Nephron progenitor cell (in vitro differentiated cells): ENCODE data around the gene PHC2.

Experiments used
- DNase-seq: peaks from one replicate; pipeline ENCODE4 v3.0.0; 2021
- H3K27ac Mint-ChIP-seq: 2 replicates; pipeline ENCODE4 v1.8.0; 2021; ENCODE audit warnings: mild to moderate bottlenecking, moderate library complexity, mixed read lengths
- H3K27me3 Mint-ChIP-seq: 2 replicates; pipeline ENCODE4 v1.8.0; 2021; ENCODE audit warnings: mild to moderate bottlenecking, low read depth, mixed read lengths; ENCODE audit not compliant: poor library complexity
- H3K36me3 Mint-ChIP-seq: 2 replicates; pipeline ENCODE4 v1.8.0; 2021; ENCODE audit warnings: low read depth, mixed read lengths
- H3K4me1 Mint-ChIP-seq: 2 replicates; pipeline ENCODE4 v1.8.0; 2021; ENCODE audit warnings: mixed read lengths
- H3K4me3 Mint-ChIP-seq: 2 replicates; pipeline ENCODE4 v1.8.0; 2021; ENCODE audit warnings: mild to moderate bottlenecking, moderate library complexity, mixed read lengths
- H3K9me3 Mint-ChIP-seq: 2 replicates; pipeline ENCODE4 v1.8.0; 2021; ENCODE audit warnings: mild to moderate bottlenecking, moderate library complexity, mixed read lengths
- CTCF ChIP-seq: fragments of 200-600 bp; sonication (generic); IDR thresholded peaks from 2 replicates; pipeline ENCODE4 v1.5.0; 2021; ENCODE audit warnings: antibody characterized with exemption

PHC2 gene

GRCh38 chr1:33390542-33390941 lies 40.4 kb downstream of the PHC2 start:
- Mint-ChIP-seq H3K4me1 (peaks cover 78% of the 10 kb centered on the region), H3K9me3 (no peaks in the 10 kb centered on the region), H3K4me3 (no peak overlapping the region), H3K27ac (peak overlapping the region; percentile 23), H3K36me3 (peaks cover 33% of the 10 kb centered on the region), H3K27me3 (no peaks in the 10 kb centered on the region)
- no peak for TF ChIP-seq CTCF
- no peak for DNase-seq

GRCh38 chr1:33388805-33389771 lies 41.8 kb downstream of the PHC2 start:
- DNase-seq: no peak
- peaks cover 40% of the 10 kb centered on the region for H3K36me3 Mint-ChIP-seq
- H3K27me3 Mint-ChIP-seq: no peaks in the 10 kb centered on the region
- no peak for TF ChIP-seq CTCF
- H3K9me3 Mint-ChIP-seq: no peaks in the 10 kb centered on the region
- peak overlapping the region; percentile 18 for H3K4me3 Mint-ChIP-seq
- peak overlapping the region; percentile 76 for H3K27ac Mint-ChIP-seq
- H3K4me1 Mint-ChIP-seq: peaks cover 77% of the 10 kb centered on the region

- H3K9me3 Mint-ChIP-seq: no peaks in the 10 kb centered on the region
- no peak for TF ChIP-seq CTCF
- H3K4me3 Mint-ChIP-seq: no peak overlapping the region
- no peak overlapping the region for H3K27ac Mint-ChIP-seq
- H3K36me3 Mint-ChIP-seq: peaks cover 40% of the 10 kb centered on the region
- no peaks in the 10 kb centered on the region for H3K27me3 Mint-ChIP-seq
- H3K4me1 Mint-ChIP-seq: peaks cover 77% of the 10 kb centered on the region
- DNase-seq: no peak
These were observed 43.3 kb downstream of the PHC2 start for GRCh38 chr1:33387625-33388024.

DNA sequence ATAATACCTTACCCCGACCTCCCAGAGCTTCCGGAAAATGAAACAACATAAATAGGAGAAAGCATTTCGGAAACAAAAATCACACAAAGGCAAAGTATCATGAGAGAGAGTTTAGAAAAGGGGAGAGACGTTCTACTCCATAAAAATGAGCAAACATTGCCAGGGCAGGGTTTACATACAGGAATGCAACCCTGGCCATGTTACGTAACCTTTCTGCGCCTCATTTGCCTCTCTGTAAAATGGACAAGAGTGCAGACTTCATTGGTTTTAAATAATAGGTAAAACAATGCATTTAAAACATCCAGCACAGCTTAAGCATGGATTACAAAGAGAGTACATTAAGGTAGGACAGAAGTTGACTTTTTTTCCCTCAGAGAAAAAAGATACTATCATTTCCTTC lies 45.6 kb downstream of the PHC2 start:
- TF ChIP-seq CTCF: no peak
- H3K4me1 Mint-ChIP-seq: peaks cover 77% of the 10 kb centered on the region
- H3K27me3 Mint-ChIP-seq: no peaks in the 10 kb centered on the region
- no peaks in the 10 kb centered on the region for H3K9me3 Mint-ChIP-seq
- H3K27ac Mint-ChIP-seq: no peak overlapping the region
- H3K36me3 Mint-ChIP-seq: peaks cover 59% of the 10 kb centered on the region
- H3K4me3 Mint-ChIP-seq: no peak overlapping the region
- no peak for DNase-seq

DNA sequence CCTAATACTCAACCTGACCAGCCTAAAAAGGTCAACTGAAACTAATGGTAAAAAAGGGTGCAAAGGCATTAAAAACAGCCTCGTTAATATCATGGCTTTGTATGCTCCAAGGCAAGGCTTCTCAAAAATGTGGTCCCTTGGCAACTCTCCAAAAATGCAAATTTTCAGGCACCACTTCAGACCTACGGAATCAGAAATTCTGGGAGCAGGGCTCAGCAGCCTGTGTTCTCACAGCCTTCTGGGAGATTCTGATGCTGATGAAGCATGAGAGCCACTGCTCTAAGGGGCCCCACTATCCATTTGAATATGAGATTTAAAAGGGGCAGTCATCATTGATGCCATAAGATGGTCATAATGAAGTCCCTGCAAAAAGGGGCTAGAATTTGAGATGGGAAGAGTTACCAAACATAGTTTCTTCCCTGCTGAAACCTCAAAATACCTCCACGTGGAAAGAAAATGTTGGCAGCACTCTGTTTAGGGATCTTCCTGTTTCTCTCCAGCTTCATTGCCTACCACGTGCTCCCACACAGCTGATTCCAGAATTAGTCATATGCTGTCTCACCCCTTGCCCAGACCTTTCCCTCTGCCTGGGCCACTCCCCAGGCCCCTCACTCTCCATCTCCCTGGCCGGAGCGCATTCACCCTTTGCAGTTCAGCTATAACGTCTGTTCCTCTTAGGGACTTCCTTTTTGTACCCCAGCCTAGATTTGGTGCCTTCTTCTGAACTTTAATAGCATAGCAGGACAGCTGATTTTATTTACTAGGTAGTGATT lies 46.7 kb downstream of the PHC2 start:
- peak overlapping the region; percentile 1 for H3K4me3 Mint-ChIP-seq
- H3K27me3 Mint-ChIP-seq: no peaks in the 10 kb centered on the region
- DNase-seq: no peak
- H3K27ac Mint-ChIP-seq: peak overlapping the region; percentile 31
- no peaks in the 10 kb centered on the region for H3K9me3 Mint-ChIP-seq
- TF ChIP-seq CTCF: no peak
- peaks cover 51% of the 10 kb centered on the region for H3K36me3 Mint-ChIP-seq
- H3K4me1 Mint-ChIP-seq: peaks cover 77% of the 10 kb centered on the region
